NB4 (cell line): ENCODE measurements around the gene LCE2A.

Experiments used
- MYC ChIP-seq: IDR thresholded peaks from 2 replicates; pipeline ENCODE4 v1.6.1; 2011; ENCODE audit warnings: low read depth, low read length
- POLR2A ChIP-seq: IDR thresholded peaks from 2 replicates; pipeline ENCODE4 v1.6.1; 2011; ENCODE audit warnings: mild to moderate bottlenecking; ENCODE audit not compliant: insufficient read length; ENCODE audit errors: extremely low read depth
- TF ChIP-seq, protein P1 (sequence below): IDR thresholded peaks from one replicate; pipeline ENCODE4 v1.5.1; 2012; ENCODE audit warnings: low read depth, low read length
- TF ChIP-seq, protein P2 (sequence below): IDR thresholded peaks from 2 replicates; pipeline ENCODE4 v1.6.1; 2011; ENCODE audit warnings: low read depth, low read length

DNA sequence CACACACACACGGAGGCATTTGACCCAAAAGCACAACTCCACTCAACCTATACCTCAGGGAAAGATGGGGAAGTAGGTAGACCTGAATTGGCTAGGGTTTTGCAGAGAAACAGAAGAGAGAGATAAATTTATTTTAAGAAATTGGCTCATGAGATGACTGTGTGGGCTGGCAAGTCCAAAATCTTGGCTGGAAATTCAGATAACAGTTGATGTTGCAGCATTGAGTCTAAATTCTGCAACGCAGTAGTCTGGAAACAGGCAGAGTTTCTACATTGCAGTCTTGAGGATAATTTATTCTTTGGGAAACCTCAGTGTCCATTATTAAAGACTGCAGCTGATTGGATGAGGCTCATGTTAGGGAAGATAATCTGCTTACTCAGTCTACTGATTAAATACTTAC, 16.5 kb upstream of the LCE2A start:
- TF ChIP-seq POLR2A (no peak), MYC (no peak)
- TF ChIP-seq, protein P1, sequence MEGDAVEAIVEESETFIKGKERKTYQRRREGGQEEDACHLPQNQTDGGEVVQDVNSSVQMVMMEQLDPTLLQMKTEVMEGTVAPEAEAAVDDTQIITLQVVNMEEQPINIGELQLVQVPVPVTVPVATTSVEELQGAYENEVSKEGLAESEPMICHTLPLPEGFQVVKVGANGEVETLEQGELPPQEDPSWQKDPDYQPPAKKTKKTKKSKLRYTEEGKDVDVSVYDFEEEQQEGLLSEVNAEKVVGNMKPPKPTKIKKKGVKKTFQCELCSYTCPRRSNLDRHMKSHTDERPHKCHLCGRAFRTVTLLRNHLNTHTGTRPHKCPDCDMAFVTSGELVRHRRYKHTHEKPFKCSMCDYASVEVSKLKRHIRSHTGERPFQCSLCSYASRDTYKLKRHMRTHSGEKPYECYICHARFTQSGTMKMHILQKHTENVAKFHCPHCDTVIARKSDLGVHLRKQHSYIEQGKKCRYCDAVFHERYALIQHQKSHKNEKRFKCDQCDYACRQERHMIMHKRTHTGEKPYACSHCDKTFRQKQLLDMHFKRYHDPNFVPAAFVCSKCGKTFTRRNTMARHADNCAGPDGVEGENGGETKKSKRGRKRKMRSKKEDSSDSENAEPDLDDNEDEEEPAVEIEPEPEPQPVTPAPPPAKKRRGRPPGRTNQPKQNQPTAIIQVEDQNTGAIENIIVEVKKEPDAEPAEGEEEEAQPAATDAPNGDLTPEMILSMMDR: no peak
- TF ChIP-seq, protein P2, sequence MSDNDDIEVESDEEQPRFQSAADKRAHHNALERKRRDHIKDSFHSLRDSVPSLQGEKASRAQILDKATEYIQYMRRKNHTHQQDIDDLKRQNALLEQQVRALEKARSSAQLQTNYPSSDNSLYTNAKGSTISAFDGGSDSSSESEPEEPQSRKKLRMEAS: no peak
